GM18519 (cell line): ENCODE data around the gene DPP3.

Experiments used
- ATAC-seq: cut with Tn5 transposase; IDR thresholded peaks from one replicate; pipeline ENCODE4 v1.9.1; 2021; ENCODE audit warnings: mild to moderate bottlenecking, moderate library complexity; ENCODE audit not compliant: unreplicated experiment, low FRiP score

DPP3 gene

DNA sequence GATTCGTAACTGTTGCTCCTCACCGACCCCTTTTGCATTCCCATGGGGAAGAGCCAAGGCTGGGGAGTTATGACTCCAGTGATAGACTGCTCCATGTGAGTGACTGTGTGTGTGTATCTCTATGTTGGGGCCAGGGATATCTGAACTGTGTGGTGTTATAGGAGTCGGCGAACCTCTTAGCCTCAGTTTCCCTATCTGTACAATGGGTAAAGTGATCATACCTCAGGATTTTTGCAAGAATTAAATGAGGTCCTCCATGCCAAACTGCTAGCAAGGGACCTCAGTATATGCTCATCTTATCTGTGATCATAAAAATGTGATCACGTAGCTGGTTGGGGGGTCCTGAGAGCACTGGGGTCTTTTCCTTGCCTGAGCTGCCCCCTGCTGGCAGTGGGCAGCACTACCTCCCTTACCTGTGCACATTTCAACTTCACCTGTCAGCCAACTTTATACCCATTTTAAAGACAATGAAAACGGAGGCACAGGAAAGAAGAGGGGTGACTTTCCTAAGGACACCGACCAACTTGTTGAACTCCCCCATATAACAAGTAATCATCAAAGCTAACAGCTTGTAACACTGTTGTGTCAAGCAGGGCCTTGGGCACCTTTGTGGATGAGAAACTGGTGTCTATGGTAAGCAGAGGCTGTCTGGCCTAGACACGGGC, 1.4 kb upstream of the DPP3 start:
- no peak for ATAC-seq

DNA sequence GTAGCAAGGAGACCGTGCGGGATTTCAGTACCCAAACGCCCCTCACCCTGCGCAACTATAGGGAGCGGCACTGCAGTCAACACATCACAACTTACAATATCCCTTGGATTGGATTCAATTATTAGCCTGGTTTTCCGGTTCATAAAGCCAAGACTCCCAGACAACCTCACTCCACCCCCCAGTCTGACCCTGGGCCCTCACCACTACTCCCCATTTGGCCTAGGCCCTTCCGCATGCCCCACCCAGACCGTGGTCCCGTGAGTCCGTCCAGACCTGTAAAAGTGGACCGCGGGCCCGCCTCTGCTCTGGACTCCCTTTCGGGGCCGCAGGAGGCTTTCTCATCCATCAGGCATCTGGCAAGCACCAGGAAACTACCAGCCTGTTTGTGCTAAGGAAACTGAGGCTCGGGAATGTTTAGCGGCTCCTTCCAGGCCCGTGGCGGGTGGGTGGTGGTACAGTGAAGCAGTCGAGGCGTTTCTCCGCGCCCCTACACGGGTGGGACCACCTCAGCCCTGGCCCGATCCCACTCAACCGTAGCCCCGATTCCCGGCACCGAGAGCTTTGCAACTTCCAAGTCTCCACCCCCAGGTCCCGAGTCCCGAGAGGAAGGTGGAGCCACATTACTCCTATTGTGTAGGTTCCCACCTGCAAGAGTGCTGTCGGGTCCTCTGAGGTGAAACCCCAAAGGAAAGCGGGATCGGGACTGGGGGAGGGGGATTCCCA, 679 bp upstream of the DPP3 start:
- peak; percentile 13 for ATAC-seq

DNA sequence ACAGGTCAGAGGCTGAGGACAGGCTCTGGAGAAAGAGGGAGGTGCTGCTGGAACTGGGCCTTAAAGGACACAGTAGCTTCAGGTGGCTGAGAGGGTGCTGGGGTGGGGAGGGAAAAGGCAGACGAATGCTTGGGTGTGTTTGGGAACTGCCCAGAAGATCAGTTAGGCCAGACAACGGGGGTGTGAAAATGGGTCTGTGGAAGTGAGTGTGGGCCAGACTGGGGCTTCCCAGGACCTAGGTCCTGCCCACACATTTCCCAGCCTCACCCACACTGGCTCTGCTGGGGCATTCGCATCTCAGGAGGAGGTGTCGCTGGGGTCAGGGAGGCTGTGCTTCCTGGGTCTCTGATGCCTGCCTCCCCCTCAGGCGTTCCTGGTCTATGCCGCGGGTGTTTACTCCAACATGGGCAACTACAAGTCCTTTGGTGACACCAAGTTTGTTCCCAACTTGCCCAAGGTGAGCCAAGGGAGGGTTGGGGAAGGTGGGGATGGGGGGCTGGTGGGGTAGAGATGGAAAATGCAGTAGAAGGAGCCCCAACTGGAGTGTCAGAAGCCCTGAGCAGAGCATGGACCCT, 4.7 kb downstream of the DPP3 start:
- no peak for ATAC-seq

DNA sequence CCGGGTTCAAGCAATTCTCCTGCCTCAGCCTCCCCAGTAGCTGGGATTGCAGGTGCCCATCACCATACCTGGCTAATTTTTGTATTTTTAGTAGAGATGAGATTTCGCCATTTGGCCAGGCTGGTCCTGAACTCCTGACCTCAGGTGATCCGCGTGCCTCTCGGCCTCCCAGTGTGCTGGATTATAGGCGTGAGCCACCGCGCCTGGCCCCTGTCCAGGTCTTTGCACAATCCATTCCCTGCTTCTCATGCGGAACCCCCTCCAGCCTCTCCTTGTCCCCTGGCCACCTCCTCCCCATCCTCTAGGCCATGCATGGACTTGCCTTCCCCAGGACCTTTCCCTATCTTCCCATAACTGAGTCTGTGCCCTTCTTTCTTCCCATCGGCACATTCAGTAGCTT, 8.7 kb downstream of the DPP3 start:
- no peak for ATAC-seq

DNA sequence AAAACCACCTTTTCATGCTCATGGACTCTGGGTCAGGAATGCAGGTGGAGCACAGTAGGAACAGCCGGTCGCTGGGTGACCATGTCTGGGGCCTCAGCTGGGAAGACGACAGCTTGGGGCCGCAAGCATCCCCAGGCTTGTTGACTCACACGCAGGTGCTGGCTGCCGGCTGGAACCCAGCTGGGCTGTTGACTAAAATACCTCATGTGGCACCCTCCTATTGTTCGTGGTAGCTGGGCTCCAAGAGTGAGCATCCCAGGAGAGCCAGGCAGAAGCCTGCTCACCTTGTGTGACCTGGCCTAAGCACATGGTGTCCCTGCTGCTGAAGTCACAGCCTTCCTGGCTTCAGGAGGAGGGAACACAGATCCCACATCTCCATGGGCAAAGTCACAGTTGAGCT, 9.4 kb downstream of the DPP3 start:
- no peak for ATAC-seq

DNA sequence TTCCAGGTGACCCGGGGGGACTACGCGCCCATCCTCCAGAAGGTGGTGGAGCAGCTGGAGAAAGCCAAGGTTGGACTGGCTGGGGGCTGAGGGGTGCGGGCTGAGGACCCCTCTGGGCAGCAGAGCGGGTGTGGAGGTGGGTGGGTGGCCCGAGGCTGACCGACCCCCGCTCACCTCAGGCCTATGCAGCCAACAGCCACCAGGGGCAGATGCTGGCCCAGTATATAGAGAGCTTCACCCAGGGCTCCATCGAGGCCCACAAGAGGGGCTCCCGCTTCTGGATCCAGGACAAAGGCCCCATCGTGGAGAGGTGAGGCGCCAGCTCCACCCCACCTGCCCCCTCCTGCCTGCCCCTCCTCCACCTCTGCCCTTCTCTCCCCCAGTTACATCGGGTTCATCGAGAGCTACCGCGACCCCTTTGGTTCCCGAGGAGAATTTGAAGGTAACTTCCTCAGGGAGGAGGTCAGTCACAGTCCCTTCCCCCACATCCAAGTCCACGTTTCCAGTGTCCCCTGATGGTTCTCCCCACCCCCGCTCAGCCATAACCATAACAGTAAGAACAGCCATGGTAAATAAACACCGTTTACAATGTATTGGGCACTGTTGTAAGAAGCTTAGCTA, 11.2 kb downstream of the DPP3 start:
- ATAC-seq: no peak

DNA sequence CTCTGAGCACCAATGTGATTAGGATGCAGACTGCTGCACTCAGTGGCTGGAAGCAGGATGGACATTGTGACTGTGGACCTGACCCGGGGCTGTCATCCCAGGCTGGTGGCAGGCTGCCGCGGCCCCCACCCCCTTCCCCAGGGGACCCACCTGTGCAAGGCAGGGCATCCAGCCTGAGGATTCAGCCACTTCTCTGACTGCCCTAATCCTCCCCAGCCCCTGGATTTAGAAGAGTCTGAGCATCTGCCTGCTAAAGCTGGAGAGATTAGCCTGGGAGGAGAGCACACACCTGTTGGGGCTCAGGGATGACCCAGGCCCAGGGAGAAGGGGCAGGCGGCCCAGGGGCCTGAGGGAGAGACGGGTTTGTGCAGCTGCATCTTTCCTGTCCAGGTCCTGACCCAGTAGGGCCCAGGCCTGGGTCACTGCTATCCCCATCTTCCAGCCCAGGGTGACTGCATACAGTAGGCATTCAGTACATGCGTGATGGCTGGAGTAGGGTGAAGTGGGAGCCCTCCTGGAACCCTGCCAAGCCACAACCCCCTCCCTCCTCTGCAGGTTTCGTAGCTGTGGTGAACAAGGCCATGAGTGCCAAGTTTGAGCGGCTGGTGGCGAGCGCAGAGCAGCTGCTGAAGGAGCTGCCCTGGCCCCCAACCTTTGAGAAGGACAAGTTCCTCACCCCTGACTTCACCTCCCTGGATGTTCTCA, 12.1 kb downstream of the DPP3 start:
- ATAC-seq: no peak

DNA sequence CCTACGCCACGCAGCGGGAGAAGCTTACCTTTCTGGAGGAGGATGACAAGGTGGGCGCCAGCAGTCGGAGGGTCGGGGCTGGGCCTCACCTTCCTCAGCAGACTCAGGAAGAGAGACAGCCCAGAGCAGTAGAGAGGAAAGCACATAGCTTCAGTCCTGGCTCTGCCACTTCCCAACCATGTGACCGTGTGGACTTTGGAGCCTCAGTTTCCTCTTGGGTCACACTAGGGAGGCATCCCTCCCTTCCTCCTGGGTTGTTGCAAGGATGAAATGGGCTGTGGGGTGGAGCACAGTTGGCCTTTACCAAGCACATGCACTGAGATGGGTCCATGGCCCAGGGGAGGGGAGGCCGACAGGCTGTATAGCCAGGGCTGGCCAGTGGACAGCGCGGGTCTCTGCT, 12.9 kb downstream of the DPP3 start:
- no peak for ATAC-seq

DNA sequence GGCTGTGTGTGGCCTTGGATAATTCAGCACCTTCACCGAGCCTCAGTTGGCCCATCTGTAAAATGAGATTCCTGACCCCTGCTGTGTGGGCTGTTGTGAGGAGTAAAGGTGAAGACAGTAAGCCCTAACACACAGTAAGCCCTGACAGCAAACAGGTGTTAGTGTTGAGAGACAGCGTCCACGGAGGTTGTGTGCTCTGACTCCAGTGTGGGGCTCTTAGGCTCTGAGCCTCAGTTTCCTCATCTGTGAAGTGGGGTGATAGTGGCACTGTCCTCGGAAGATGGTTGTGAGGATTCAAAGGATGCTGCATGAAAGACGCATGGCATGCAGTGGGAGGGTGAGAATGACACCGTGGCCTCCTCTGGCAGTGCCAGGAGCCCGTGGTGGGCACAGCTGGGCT, 14.2 kb downstream of the DPP3 start:
- no peak for ATAC-seq

DNA sequence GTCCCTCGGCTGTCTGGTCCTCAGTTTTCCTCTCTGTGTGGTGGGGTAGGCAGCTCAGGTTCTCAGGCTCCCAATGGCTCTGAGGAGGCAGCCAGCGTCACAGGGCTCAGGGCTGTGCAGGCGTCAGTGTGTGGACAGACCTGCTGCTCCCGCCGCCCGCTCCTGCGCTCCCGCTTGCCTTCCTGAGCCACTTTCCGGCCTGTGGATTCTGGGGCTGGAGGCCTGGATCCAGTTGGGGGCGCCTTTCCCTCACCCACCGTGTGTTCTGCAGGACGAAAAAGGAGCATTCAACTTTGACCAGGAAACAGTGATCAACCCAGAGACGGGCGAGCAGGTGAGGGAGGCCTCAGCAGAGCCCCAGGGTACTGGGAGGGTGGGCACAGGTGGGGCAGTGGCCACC, 14.7 kb downstream of the DPP3 start:
- ATAC-seq: no peak

DNA sequence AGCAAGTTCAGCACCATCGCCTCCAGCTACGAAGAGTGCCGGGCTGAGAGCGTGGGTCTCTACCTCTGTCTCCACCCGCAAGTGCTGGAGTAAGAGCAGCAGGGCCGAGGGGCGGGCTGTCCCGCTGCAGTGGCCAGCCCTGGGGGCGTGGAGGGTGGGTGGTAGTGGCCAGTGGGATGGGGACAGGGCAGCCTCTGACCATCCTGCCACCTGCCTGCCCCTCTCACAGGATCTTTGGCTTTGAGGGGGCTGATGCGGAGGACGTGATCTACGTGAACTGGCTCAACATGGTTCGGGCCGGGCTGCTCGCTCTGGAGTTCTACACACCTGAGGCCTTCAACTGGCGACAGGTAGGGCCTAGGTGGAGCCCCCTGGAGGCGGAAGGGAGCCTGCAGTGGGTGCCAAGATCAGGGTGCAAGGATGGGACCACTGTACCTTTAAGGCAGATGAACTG, 15.2 kb downstream of the DPP3 start:
- ATAC-seq: no peak

DNA sequence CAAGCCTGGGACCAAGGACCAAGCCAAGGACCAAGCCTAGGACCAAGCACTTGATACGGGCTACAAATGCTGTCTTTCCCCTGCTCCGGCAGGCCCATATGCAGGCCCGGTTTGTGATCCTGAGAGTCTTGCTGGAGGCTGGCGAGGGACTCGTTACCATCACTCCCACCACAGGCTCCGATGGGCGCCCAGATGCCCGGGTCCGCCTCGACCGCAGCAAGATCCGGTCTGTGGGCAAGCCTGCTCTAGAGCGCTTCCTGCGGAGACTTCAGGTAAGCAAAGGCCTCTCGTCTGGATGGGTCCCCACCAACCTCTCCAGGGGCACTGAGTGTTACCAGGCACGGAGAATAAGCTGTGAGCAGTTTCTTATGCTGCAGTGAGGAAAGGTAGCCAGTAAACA, 17.0 kb downstream of the DPP3 start:
- ATAC-seq: no peak

DNA sequence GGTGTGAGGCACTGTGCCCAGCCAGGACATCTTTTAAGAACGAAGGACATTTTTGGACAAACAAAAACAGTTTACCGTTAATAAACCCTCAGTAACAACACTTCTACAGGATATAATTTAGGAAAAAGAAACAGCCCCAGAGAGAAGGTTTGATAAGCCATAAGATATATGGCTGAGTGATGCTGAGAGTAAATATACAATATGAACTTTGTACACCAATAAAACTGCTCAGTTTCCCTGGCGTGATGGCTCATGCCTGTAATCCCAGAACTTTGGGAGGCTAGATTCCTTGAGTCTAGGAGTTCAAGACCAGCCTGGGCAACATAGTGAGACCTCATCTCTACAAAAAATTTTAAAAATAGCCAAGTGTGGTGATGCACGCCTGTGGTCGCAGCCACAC, 18.3 kb downstream of the DPP3 start:
- ATAC-seq: no peak

DNA sequence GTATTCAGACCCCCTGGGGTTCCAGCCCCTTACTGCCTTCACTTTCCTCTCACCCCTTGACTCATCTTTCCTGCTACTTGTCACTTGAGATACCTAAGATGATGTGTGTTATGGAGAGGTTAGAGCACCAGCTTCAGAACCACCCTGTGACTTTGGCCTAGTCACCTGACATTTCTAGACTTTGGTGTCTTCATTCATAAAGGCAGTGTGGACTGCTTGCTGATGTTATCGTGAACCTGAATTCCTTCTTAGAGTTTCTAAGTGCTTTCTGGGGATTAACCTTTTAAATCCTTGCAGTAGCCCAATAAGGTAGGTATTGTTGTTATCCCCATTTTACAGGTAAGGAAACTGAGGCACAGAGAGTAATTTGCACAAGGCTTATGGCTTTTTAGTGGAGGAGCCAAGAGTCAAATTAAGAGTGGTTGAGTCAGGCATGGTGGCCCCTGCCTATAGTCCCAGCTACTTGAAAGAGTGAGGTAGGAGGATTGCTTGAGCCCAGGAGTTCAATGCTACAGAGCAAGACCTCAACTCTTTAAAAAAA, 25.1 kb downstream of the DPP3 start:
- ATAC-seq: no peak

DNA sequence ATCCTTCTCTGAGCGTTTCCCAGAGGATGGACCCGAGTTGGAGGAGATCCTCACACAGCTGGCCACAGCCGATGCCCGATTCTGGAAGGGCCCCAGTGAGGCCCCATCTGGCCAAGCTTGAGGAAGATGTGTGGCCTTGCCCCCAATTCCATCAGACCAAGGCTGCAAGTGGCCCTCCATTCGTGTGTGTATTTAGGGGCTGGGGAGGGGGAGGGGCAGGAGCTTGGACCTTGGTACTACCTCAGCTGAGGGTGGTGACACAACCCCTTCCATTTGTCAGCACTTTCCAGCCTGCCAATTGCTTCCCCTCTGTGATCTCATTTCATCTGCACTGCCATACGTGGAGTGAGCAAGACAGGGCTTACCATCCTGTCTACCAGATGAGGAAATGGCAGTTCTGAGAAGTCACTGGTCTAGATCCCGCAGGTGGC, 28.9 kb downstream of the DPP3 start:
- ATAC-seq: no peak

DNA sequence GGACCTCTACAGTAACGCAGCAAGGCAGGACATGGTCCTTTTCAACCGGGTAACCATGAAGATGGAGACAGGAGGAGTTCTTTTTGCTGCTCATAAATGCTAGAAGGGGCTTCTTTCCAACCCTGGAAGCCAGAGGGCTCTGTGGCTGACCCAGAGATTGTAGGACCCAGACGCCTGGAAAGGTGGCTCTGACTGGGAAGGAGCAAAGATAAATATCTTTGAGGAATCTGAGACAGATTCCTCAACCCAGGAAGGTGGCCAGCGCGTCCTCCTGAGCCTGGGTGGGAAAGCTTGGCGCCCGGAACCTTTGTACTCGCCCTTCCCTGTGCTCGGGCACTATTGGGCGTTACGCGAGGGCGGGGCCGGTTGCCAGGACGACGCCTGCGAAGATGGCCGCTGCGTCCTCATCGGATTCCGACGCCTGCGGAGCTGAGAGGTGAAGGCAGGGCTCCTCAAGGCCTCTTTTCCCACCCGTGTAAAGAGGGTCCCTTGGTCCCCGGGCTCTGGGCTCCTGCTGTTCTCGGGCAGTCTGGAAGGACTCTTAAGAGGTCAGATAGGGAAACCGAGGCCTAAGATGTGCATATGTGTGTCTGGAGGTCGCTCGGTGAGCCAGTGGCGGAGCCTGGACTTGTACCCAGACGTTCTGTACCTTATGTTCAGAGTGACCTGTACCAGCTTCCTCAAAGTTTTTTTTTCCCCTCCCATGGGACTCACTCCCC, 30.2 kb downstream of the DPP3 start, which contains the start of gene BBS1:
BBS1 (plus strand) TSS at position 365 of the 719 bp plus-strand sequence; CDS start at position 390, 25 bp downstream.
- no peak for ATAC-seq

DNA sequence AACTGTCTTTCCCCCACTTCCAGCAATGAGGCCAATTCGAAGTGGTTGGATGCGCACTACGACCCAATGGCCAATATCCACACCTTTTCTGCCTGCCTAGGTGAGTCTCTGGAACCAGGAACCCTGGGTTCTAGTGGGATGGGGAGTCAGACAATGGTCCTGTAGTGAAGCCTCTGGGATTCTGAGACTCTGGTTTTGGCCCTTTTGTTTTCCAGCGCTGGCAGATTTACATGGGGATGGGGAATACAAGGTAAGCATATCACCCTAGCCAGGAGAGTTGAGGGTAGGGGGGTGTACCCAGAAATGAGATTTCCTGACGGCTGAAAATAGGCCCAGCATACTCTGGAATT, 30.7 kb downstream of the DPP3 start:
- ATAC-seq: no peak

DNA sequence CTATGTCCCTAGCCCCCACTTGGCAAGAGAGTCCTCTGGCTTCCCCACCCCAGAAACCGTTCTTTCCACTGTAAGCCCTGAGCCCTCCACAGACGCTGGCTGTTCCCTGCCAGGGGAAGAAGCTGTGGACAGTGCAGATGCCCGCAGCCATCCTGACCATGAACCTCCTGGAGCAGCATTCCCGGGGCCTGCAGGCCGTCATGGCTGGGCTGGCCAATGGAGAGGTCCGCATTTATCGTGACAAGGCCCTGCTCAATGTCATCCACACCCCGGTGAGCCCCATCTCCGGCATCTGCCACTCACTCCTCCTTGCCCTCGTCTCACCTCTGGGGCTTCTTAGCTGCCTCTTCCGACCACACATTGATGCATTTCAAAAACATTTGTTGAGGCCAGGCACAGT, 43.4 kb downstream of the DPP3 start:
- ATAC-seq: no peak

DNA sequence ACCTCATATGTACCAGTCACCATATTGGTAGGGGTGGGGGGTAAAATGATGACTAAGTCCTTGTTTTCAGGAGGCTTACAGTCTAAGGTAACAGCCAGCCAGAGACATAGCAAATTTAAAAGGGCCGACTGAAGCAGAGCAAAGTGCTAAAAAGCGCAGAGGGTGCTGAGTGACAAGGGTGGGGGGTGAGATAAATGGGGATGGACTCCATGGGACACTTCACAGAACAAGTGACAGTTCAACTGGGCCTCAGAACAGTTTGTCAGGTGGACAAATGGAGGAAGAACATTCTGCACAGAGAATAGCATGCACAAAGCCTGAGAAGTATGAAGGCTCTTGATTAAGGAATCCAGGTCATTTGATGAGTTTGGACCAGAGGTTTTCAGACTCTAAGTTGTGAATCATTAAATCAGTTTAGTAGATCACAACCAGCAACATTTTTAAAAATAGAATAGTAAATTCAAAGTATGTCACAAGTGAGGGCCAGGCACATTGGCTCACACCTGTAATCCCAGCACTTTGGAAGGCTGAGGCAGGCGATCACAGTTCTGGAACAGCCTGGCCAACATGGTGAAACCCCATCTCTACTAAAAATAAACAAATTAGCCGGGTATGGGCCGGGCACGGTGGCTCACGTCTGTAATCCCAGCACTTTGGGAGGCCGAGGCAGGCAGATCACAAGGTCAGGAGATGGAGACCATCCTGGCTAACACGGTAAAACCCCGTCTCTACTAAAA, 44.2 kb downstream of the DPP3 start:
- ATAC-seq: no peak
